Colonic mucosa (tissue), 4 donors: Measurements from ENCODE around the gene STING1. TPM values are rescaled to one million over a fixed set of nuclear protein-coding genes. Genes with fewer than 3 reads are reported as not detected.
"Not testable (repeated sequence)": the region's sequence is repeated elsewhere in the genome, so short reads cannot be mapped to it uniquely, and the experiment has no call there.

Experiments used
- DNase-seq: peaks from one replicate; pipeline ENCODE4 v3.0.0-alpha.2; 2020
- H3K27ac ChIP-seq: fragments of 200-600 bp; one replicate; pipeline ENCODE4 v1.8.0; 2021
- H3K27me3 ChIP-seq: fragments of 200-600 bp; one replicate; pipeline ENCODE4 v1.8.0; 2021
- H3K36me3 ChIP-seq: fragments of 200-600 bp; one replicate; pipeline ENCODE4 v1.8.0; 2021
- H3K4me1 ChIP-seq: fragments of 200-600 bp; one replicate; pipeline ENCODE4 v1.8.0; 2021; ENCODE audit warnings: mild to moderate bottlenecking
- H3K4me3 ChIP-seq: fragments of 200-600 bp; one replicate; pipeline ENCODE4 v1.8.0; 2021
- H3K9ac ChIP-seq, 2 donors: one replicate each; pipeline ENCODE4 v1.7.0; 2013; ENCODE audit warnings: control low read depth in 2 of 2, low read depth in 2 of 2, low read length in 2 of 2
- H3K9me3 ChIP-seq: fragments of 200-600 bp; one replicate; pipeline ENCODE4 v1.8.0; 2021
- intact Hi-C: fragments of 100-400 bp; cut with DNase I; formaldehyde crosslinking; loops from one replicate; pipeline ENCODE4 v1.14.1; 2022
- total RNA-seq, 2 donors: library from RNA; stranded (reverse); fragmentation: NEBNext Ultra II Directional in 1 of 2; extraction: Animal tissue kit (Norgen Biotek cat#: 25700) in 1 of 2; gene quantifications; one replicate each; pipeline ENCODE4 v1.2.1, GENCODE V29; 2021
- TF ChIP-seq, protein P1 (sequence below): fragments of 200-600 bp; IDR thresholded peaks from one replicate; pipeline ENCODE4 v1.8.0; 2022; ENCODE audit warnings: antibody characterized with exemption, mild to moderate bottlenecking
- donor health status: healthy.
- donor health status: DM: no; HTN: no; CAD: no.
- donor health status: DM: no; HTN: no; CAD: no.

Gene STING1
- total RNA-seq: 10 to 100 TPM; 49.0 to 49.2 TPM

DNA sequence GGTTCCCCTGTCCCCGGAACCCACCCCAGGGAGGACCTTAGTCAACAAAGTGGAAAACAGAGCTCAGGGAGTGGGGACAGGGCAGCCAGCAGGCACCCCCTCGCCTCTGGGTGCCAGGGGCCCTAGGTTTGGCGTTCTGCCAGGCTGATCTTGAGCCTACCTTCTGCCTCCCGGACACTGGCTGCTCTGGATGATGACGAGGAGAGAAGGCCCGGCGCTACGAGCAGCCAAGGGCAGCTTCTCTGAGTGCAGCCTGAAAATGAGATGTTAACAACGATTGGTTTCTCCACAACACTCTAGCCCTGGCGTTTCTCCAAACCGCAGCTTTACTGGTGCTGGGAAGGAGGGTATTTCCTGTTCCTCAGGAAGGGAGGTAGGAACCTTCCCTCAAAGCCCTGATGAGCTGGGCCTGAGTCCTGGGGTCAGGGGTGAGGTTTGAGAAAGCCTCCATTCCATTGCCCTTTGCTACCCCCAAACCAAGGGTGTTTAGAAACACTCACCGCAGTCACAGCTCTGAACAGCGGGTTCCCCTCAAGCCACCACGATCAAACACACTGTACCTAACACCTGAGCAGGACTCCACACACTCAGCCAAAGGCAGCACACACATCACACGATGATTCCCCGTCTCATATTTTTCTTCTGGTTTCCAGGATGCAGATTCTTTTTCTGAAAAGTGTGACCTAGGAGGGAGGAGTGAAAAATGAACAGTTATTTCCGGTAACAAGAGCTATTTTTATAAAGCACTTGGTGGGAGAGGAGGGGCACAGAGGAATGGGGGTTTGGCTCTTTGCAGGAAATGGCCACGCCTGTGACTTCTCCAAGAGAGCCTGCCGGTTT, at the start of gene STING1:
Gene STING1 (minus strand): TSS at position 709 of the 840 bp plus-strand sequence. CDS start 1,054 bp downstream, outside the sequence.
- no peaks in the 10 kb centered on the region for H3K36me3 ChIP-seq
- peak within 1 kb of the TSS; percentile 74 to 88 for H3K9ac ChIP-seq
- H3K9me3 ChIP-seq: no peaks in the 10 kb centered on the region
- peaks cover 21% of the 10 kb centered on the region for H3K4me1 ChIP-seq
- H3K4me3 ChIP-seq: peak within 1 kb of the TSS; percentile 46
- no peaks in the 10 kb centered on the region for H3K27me3 ChIP-seq
- TF ChIP-seq, protein P1, sequence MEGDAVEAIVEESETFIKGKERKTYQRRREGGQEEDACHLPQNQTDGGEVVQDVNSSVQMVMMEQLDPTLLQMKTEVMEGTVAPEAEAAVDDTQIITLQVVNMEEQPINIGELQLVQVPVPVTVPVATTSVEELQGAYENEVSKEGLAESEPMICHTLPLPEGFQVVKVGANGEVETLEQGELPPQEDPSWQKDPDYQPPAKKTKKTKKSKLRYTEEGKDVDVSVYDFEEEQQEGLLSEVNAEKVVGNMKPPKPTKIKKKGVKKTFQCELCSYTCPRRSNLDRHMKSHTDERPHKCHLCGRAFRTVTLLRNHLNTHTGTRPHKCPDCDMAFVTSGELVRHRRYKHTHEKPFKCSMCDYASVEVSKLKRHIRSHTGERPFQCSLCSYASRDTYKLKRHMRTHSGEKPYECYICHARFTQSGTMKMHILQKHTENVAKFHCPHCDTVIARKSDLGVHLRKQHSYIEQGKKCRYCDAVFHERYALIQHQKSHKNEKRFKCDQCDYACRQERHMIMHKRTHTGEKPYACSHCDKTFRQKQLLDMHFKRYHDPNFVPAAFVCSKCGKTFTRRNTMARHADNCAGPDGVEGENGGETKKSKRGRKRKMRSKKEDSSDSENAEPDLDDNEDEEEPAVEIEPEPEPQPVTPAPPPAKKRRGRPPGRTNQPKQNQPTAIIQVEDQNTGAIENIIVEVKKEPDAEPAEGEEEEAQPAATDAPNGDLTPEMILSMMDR: no peak
- intact Hi-C loops: no loop called here
- H3K27ac ChIP-seq: peak within 1 kb of the TSS; percentile 90
- DNase-seq: peak; percentile 94

DNA sequence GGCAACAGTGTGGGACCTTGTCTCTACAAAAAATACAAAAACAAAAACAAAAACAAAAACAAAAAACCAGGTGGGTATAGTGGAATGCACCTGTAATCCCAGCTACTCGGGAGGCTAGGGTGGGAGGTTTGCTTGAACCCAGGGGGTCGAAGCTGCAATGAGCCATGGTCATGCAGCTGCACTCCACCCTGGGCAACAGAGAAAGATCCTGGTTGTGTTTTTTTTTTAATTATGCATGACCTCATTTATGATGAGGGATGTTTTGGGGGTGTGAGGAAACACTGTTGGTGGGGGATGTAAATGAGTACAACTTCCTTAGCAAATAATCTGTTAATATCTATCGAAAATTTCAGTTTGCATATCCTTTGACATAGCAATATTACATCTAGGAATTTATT, 49.2 kb upstream of the STING1 start:
- DNase-seq: no peak
- H3K36me3 ChIP-seq: no peaks in the 10 kb centered on the region
- no peaks in the 10 kb centered on the region for H3K27me3 ChIP-seq
- TF ChIP-seq, protein P1: no peak
- H3K4me1 ChIP-seq: no peaks in the 10 kb centered on the region
- intact Hi-C loops: no loop called here
- H3K27ac ChIP-seq: no peak overlapping the region
- H3K9me3 ChIP-seq: no peaks in the 10 kb centered on the region
- H3K4me3 ChIP-seq: no peak overlapping the region
- no peak overlapping the region for H3K9ac ChIP-seq

DNA sequence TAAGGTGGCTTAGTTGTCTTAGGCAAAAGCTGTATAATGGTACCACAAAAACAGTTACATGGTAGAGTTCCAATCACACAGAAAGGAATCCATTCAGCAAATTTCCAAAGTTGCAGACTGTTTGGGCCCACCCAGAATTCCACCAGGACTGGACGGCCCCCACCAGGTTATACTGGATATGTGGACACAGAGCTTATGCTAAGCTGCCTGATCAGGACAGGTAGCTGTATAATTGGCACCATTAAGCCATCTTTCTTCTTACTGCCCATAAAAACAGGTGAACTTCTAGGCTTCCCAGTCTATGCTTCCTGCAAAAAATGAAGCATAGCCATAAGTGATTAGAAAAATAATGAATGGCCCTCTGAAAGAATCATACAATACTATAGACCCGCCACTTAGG, 47.5 kb upstream of the STING1 start:
- not testable (repeated sequence) for H3K27me3 ChIP-seq, H3K4me1 ChIP-seq

DNA sequence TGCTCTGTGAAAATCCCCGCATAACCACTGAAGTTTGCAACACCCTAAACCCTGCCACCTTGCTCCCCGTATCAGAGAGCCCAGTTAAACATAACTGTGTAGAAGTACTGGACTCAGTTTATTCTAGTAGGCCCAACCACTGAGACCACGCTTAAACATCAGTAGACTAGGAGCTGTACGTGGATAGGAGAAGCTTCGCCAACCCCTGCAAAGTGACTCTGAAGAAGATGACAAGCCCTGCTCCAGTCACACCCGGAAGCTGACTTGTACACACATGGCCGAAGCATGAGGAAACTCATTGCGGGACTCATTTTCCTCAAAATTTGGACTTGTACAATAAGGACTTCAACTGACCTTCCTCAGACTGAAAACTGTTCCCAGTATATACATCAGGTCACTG, 46.1 kb upstream of the STING1 start:
- intact Hi-C loops: loop anchor here (10.0 kb wide), 1 partner anchor 236 kb away; no protein-coding TSS in a partner anchor
- not testable (repeated sequence) for H3K9me3 ChIP-seq, H3K27me3 ChIP-seq, H3K36me3 ChIP-seq, H3K4me1 ChIP-seq, H3K4me3 ChIP-seq, DNase-seq, H3K27ac ChIP-seq, H3K9ac ChIP-seq

More for the DNA sequence above, 47.5 kb upstream of the STING1 start:
- DNase-seq, H3K36me3 ChIP-seq, H3K4me3 ChIP-seq, H3K27ac ChIP-seq, H3K9me3 ChIP-seq, intact Hi-C loops, H3K9ac ChIP-seq: not testable (repeated sequence)

DNA sequence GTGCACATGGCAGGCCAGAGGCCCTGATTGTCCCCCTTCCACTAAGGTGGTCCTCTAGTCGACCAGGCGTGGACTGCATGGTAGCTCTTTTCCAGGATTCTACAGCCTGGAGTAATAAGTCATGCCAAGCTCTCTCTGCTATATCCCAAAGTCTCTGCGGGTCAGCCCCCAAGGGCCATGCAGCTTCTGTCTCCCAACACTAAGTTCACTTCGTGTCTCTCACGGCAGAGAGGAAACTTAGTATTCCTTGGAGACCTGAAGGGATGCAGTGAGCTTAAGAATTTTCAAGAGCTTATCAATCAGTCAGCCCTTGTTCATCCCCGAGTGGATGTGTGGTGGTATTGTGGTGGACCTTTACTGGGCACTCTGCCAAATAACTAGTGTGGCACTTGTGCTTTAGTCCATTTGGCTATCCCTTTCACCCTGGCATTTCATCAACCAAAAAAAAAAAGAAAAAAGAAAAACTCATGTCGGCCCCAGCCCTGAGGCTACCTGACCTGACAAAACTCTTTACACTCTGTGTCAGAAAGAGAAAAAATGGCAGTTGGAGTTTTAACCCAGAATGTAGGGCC, 45.4 kb upstream of the STING1 start:
- intact Hi-C loops: loop anchor here (10.0 kb wide), 1 partner anchor 237 kb away; no protein-coding TSS in a partner anchor
- DNase-seq, H3K9me3 ChIP-seq, H3K27me3 ChIP-seq, H3K4me3 ChIP-seq, H3K9ac ChIP-seq, H3K27ac ChIP-seq, H3K4me1 ChIP-seq, H3K36me3 ChIP-seq: not testable (repeated sequence)

DNA sequence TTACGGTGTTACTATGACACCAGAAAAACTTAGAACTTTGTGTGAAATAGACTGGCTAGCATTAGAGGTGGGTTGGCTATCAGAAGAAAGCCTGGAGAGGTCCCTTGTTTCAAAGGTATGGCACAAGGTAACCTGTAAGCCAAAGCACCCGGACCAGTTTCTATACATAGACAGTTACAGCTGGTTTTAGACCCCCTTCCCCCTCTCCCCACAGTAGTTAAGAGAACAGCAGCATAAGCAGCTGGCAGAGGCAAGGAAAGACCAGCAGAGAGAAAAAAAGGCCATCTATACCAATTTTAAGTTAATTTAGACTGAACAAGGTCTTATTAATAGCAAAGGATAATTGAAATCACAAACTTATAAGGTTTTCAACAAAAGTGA, 44.5 kb upstream of the STING1 start:
- intact Hi-C loops: loop anchor here (10.0 kb wide), 1 partner anchor 238 kb away; no protein-coding TSS in a partner anchor
- H3K9ac ChIP-seq, H3K36me3 ChIP-seq, H3K4me1 ChIP-seq, H3K9me3 ChIP-seq, H3K27ac ChIP-seq, DNase-seq, H3K4me3 ChIP-seq, H3K27me3 ChIP-seq: not testable (repeated sequence)

DNA sequence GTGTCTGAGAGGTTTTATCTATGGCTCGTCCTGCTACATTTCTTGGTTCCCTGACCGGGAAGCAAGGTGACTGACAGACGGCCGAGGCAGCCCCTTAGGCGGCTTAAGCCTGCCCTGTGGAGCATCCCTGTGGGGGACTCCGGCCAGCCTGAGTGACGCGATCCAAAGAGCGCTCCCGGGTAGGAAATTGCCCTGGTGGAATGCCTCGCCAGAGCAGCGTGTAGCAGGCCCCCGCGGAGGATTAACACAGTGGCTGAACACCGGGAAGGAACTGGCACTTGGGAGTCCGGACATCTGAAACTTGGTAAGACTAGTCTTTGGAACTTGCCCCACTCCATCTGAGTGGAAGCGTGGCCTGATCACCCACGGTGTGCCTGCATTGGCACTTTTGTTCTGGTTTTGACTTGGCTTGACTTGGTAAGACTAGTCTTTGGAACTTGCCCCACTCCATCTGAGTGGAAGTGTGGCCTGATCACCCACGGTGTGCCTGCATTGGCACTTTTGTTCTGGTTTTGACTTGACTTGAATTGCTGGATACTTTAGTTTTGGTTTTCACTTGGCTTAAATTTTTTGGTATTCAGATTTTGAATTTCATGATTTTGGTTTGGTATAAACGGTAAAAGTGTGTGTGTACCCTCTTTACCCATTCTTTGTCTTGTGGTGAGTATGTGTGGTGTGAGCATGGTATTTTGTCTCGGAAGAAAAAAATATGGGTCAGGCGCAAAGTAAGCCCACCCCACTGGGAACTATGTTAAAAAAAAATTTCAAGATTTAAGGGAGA, 43.9 kb upstream of the STING1 start:
- H3K9ac ChIP-seq, H3K9me3 ChIP-seq, H3K4me3 ChIP-seq, DNase-seq, H3K4me1 ChIP-seq, H3K36me3 ChIP-seq, H3K27me3 ChIP-seq: not testable (repeated sequence)
- intact Hi-C loops: loop anchor here (10.0 kb wide), 1 partner anchor 238 kb away; no protein-coding TSS in a partner anchor
- H3K27ac ChIP-seq: peak overlapping the region; percentile 79

DNA sequence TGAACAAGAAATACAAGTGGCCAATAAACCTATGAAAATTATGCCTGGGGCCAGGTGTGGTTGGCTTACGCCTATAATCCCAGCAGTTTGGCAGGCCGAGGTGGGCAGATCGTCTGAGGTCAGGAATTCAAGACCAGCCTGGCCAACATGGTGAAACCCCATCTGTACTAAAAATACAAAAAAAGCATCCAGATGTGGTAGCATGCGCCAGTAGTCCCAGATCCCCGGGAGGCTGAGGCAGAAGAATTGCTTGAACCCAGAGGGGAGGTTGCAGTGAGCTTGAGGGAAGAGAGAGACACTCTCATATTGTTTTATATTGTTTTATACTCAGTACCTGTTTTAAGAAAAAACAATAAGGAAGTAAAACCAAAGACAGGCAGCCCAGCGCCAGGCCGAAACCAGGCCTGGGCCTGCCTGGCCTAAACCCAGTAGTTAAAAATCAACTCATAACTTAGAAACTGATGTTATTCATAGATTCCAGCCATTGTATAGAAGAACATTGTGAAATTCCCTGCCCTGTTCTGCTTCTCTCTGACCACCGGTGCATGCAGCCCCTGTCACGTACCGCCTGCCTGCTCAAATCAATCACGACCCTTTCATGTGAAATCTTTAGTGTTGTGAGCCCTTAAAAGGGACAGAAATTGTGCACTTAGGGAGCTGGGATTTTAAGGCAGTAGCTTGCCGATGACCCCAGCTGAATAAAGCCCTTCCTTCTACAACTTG, 43.2 kb upstream of the STING1 start:
- peak; percentile 75 for DNase-seq
- intact Hi-C loops: loop anchor here (10.0 kb wide), 1 partner anchor 239 kb away; no protein-coding TSS in a partner anchor
- H3K9me3 ChIP-seq, H3K4me1 ChIP-seq, H3K27me3 ChIP-seq, H3K36me3 ChIP-seq, H3K4me3 ChIP-seq: not testable (repeated sequence)
- Histone ChIP-seq H3K9ac (peak overlapping the region in 1 of 2 donors; percentile 12), H3K27ac (peak overlapping the region; percentile 79)
